Neuron (in vitro differentiated cells): ENCODE measurements around the gene PCNX1.
"Not testable (repeated sequence)": the region's sequence is repeated elsewhere in the genome, so short reads cannot be mapped to it uniquely, and the experiment has no call there.

Source experiments
- H2AFZ ChIP-seq: one replicate; pipeline ENCODE4 v1.6.1; 2013; ENCODE audit warnings: low read depth, mild to moderate bottlenecking, inconsistent platforms, low read length, moderate library complexity
- H3K27me3 ChIP-seq: one replicate; pipeline ENCODE4 v1.6.1; 2013; ENCODE audit warnings: low read length; ENCODE audit not compliant: insufficient read depth
- H3K36me3 ChIP-seq: one replicate; pipeline ENCODE4 v1.6.1; 2013; ENCODE audit warnings: low read length; ENCODE audit not compliant: insufficient read depth
- H3K4me1 ChIP-seq: one replicate; pipeline ENCODE4 v1.6.1; 2013; ENCODE audit warnings: low read length; ENCODE audit not compliant: insufficient read depth
- H3K4me3 ChIP-seq: 2 replicates; pipeline ENCODE4 v1.5.1; 2013; ENCODE audit warnings: mild to moderate bottlenecking, low read length, moderate library complexity
- H3K9me3 ChIP-seq: one replicate; pipeline ENCODE4 v1.6.1; 2013; ENCODE audit warnings: low read length

The PCNX1 gene

GRCh38 chr14:71114565-71114964, 207.3 kb downstream of the PCNX1 start:
- Histone ChIP-seq H3K36me3 (peaks cover 18% of the 10 kb centered on the region), H3K4me1 (no peaks in the 10 kb centered on the region), H3K4me3 (no peak overlapping the region), H3K9me3 (no peaks in the 10 kb centered on the region), H2AFZ (no peak overlapping the region), H3K27me3 (no peaks in the 10 kb centered on the region)

- peaks cover 11% of the 10 kb centered on the region for H3K36me3 ChIP-seq
- H3K9me3 ChIP-seq = no peaks in the 10 kb centered on the region
- no peaks in the 10 kb centered on the region for H3K27me3 ChIP-seq
- no peaks in the 10 kb centered on the region for H3K4me1 ChIP-seq
- no peak overlapping the region for H2AFZ ChIP-seq
- H3K4me3 ChIP-seq = no peak overlapping the region
Observed at GRCh38 chr14:71115306-71115705, 208.0 kb downstream of the PCNX1 start.

- Histone ChIP-seq H3K27me3 (no peaks in the 10 kb centered on the region), H2AFZ (no peak overlapping the region), H3K9me3 (no peaks in the 10 kb centered on the region), H3K36me3 (peaks cover 6% of the 10 kb centered on the region), H3K4me1 (no peaks in the 10 kb centered on the region), H3K4me3 (no peak overlapping the region)
Observed at GRCh38 chr14:71115821-71116567, 208.7 kb downstream of the PCNX1 start.

- Histone ChIP-seq H3K4me3 (no peak overlapping the region), H3K36me3 (peaks cover 6% of the 10 kb centered on the region), H2AFZ (no peak overlapping the region), H3K4me1 (no peaks in the 10 kb centered on the region), H3K27me3 (no peaks in the 10 kb centered on the region), H3K9me3 (no peaks in the 10 kb centered on the region)
Observed at GRCh38 chr14:71116568-71117122, 209.4 kb downstream of the PCNX1 start.

- Histone ChIP-seq H3K4me3 (no peak overlapping the region), H3K36me3 (peaks cover 6% of the 10 kb centered on the region)
Observed at GRCh38 chr14:71117839-71118743, 210.8 kb downstream of the PCNX1 start.

GRCh38 chr14:71119075-71119474, 211.8 kb downstream of the PCNX1 start:
- Histone ChIP-seq H2AFZ (no peak overlapping the region), H3K27me3 (no peaks in the 10 kb centered on the region), H3K4me3 (no peak overlapping the region), H3K4me1 (no peaks in the 10 kb centered on the region), H3K9me3 (no peaks in the 10 kb centered on the region), H3K36me3 (peaks cover 3% of the 10 kb centered on the region)

More at GRCh38 chr14:71117839-71118743, 210.8 kb downstream of the PCNX1 start:
- Histone ChIP-seq H3K9me3 (no peaks in the 10 kb centered on the region), H3K4me1 (no peaks in the 10 kb centered on the region), H3K27me3 (no peaks in the 10 kb centered on the region), H2AFZ (no peak overlapping the region)

GRCh38 chr14:71119832-71120231, 212.6 kb downstream of the PCNX1 start:
- Histone ChIP-seq H3K9me3 (no peaks in the 10 kb centered on the region), H3K36me3 (no peaks in the 10 kb centered on the region), H3K4me3 (no peak overlapping the region), H2AFZ (no peak overlapping the region), H3K27me3 (no peaks in the 10 kb centered on the region), H3K4me1 (no peaks in the 10 kb centered on the region)

GRCh38 chr14:71121001-71121400, 213.7 kb downstream of the PCNX1 start:
- Histone ChIP-seq H3K36me3 (no peaks in the 10 kb centered on the region), H3K9me3 (no peaks in the 10 kb centered on the region), H3K4me3 (no peak overlapping the region), H2AFZ (no peak overlapping the region), H3K27me3 (no peaks in the 10 kb centered on the region), H3K4me1 (no peaks in the 10 kb centered on the region)

- Histone ChIP-seq H3K9me3 (no peaks in the 10 kb centered on the region), H2AFZ (no peak overlapping the region), H3K4me1 (no peaks in the 10 kb centered on the region), H3K4me3 (no peak overlapping the region), H3K36me3 (no peaks in the 10 kb centered on the region), H3K27me3 (no peaks in the 10 kb centered on the region)
Observed at GRCh38 chr14:71121711-71122110, 214.5 kb downstream of the PCNX1 start.

GRCh38 chr14:71122866-71123565, 215.8 kb downstream of the PCNX1 start:
- Histone ChIP-seq H3K4me3 (no peak overlapping the region), H3K27me3 (no peaks in the 10 kb centered on the region), H2AFZ (no peak overlapping the region), H3K4me1 (no peaks in the 10 kb centered on the region), H3K36me3 (no peaks in the 10 kb centered on the region), H3K9me3 (no peaks in the 10 kb centered on the region)

GRCh38 chr14:71123579-71124135, 216.4 kb downstream of the PCNX1 start:
- H3K9me3 ChIP-seq = no peaks in the 10 kb centered on the region
- no peaks in the 10 kb centered on the region for H3K4me1 ChIP-seq
- no peaks in the 10 kb centered on the region for H3K27me3 ChIP-seq
- no peak overlapping the region for H2AFZ ChIP-seq
- no peak overlapping the region for H3K4me3 ChIP-seq
- no peaks in the 10 kb centered on the region for H3K36me3 ChIP-seq

GRCh38 chr14:71129716-71130490, 222.6 kb downstream of the PCNX1 start:
- H3K27me3 ChIP-seq, H3K9me3 ChIP-seq, H2AFZ ChIP-seq, H3K36me3 ChIP-seq, H3K4me3 ChIP-seq: not testable (repeated sequence)
- H3K4me1 ChIP-seq = peaks cover 20% of the 10 kb centered on the region
